Testis (tissue), 2 donors: ENCODE data around the gene TGFBRAP1.

ENCODE experiments used
- CTCF ChIP-seq, 3 experiments: fragments of 450-650 bp in 2 of 3; fragments of 200-600 bp in 1 of 3; sonication (generic) in 1 of 3; IDR thresholded peaks; one replicate each; pipeline ENCODE4 v1.5.1; 2016 to 2019; ENCODE audit warnings: antibody characterized with exemption in 3 of 3, mild to moderate bottlenecking in 2 of 3, moderate library complexity in 1 of 3
- POLR2A ChIP-seq: fragments of 450-650 bp; IDR thresholded peaks from one replicate; pipeline ENCODE4 v1.6.1; 2017; ENCODE audit warnings: antibody characterized with exemption, mild to moderate bottlenecking, moderate library complexity

- TF ChIP-seq CTCF (IDR thresholded peaks at IDR 0.05), result no peak
- TF ChIP-seq POLR2A, result no peak
Observed at GRCh38 chr2:105307962-105308361, 21.6 kb downstream of the TGFBRAP1 start.
